ENCODE results near the gene NHLH1. TPM values are rescaled to one million over a fixed set of nuclear protein-coding genes. Genes with fewer than 3 reads are reported as not detected.

Gene NHLH1
- not detected for total RNA-seq
- long read RNA-seq = 0 reads

- intact Hi-C loops (cut with micrococcal nuclease) = no loop called here
Measured at GRCh38 chr1:160366731-160367515, at the start of gene NHLH1. TSS of gene NHLH1 (plus strand) at chr1:160367071. CDS start at chr1:160370732, 3,661 bp downstream.

GRCh38 chr1:160322831-160323230 is 44.0 kb upstream of the NHLH1 start:
- intact Hi-C loops (cut with micrococcal nuclease) = no loop called here
- ATAC-seq = no peak
- no peak for DNase-seq

More at GRCh38 chr1:160366731-160367515, at the start of gene NHLH1:
- no peak for DNase-seq
- ATAC-seq = no peak

- intact Hi-C loops (cut with micrococcal nuclease) = no loop called here
- DNase-seq = no peak
- ATAC-seq = no peak
Measured at GRCh38 chr1:160325252-160325651, 41.6 kb upstream of the NHLH1 start.

- intact Hi-C loops (cut with micrococcal nuclease) = no loop called here
- ATAC-seq (no peak), DNase-seq (no peak)
Measured at GRCh38 chr1:160326418-160326817, 40.5 kb upstream of the NHLH1 start.

- ATAC-seq (no peak), DNase-seq (no peak)
- intact Hi-C loops (cut with micrococcal nuclease) = no loop called here
Measured at GRCh38 chr1:160328184-160328583, 38.7 kb upstream of the NHLH1 start.

GRCh38 chr1:160330119-160330518 is 36.8 kb upstream of the NHLH1 start:
- intact Hi-C loops (cut with micrococcal nuclease) = no loop called here
- no peak for DNase-seq
- no peak for ATAC-seq

- ATAC-seq (no peak), DNase-seq (no peak)
- intact Hi-C loops (cut with micrococcal nuclease) = no loop called here
Measured at GRCh38 chr1:160332516-160332915, 34.4 kb upstream of the NHLH1 start.

GRCh38 chr1:160338580-160338979 is 28.3 kb upstream of the NHLH1 start:
- DNase-seq (no peak), ATAC-seq (no peak)
- intact Hi-C loops (cut with micrococcal nuclease) = no loop called here

- ATAC-seq (no peak), DNase-seq (no peak)
- intact Hi-C loops (cut with micrococcal nuclease) = no loop called here
Measured at GRCh38 chr1:160340146-160340545, 26.7 kb upstream of the NHLH1 start.

- DNase-seq = no peak
- no peak for ATAC-seq
- intact Hi-C loops (cut with micrococcal nuclease) = no loop called here
Measured at GRCh38 chr1:160340866-160341265, 26.0 kb upstream of the NHLH1 start.

- peak; percentile 9 for ATAC-seq
- intact Hi-C loops (cut with micrococcal nuclease) = no loop called here
- no peak for DNase-seq
Measured at GRCh38 chr1:160342526-160342925, 24.3 kb upstream of the NHLH1 start.

GRCh38 chr1:160342953-160343869 is 23.7 kb upstream of the NHLH1 start, which contains the start of the genes COPA and NCSTN:
TSS of gene COPA (minus strand) at chr1:160343250. CDS start at chr1:160343170, 80 bp downstream.
TSS of gene NCSTN (plus strand) at chr1:160343383. CDS start at chr1:160343397, 14 bp downstream.
- intact Hi-C loops (cut with micrococcal nuclease) = no loop called here
- peak; percentile 93 for DNase-seq
- peak; percentile 99 for ATAC-seq

- intact Hi-C loops (cut with micrococcal nuclease) = no loop called here
- DNase-seq (no peak), ATAC-seq (no peak)
Measured at GRCh38 chr1:160344241-160344640, 22.6 kb upstream of the NHLH1 start.

- ATAC-seq (no peak), DNase-seq (no peak)
- intact Hi-C loops (cut with micrococcal nuclease) = no loop called here
Measured at GRCh38 chr1:160344936-160345335, 21.9 kb upstream of the NHLH1 start.

GRCh38 chr1:160346463-160346862 is 20.4 kb upstream of the NHLH1 start:
- ATAC-seq = no peak
- DNase-seq = no peak
- intact Hi-C loops (cut with micrococcal nuclease) = no loop called here

GRCh38 chr1:160346958-160347357 is 19.9 kb upstream of the NHLH1 start:
- DNase-seq (no peak), ATAC-seq (no peak)
- intact Hi-C loops (cut with micrococcal nuclease) = no loop called here

GRCh38 chr1:160351629-160352028 is 15.2 kb upstream of the NHLH1 start:
- DNase-seq (peak; percentile 49), ATAC-seq (peak; percentile 88)
- intact Hi-C loops (cut with micrococcal nuclease) = no loop called here

- DNase-seq = no peak
- intact Hi-C loops (cut with micrococcal nuclease) = no loop called here
- no peak for ATAC-seq
Measured at GRCh38 chr1:160352555-160352954, 14.3 kb upstream of the NHLH1 start.

GRCh38 chr1:160353223-160353622 is 13.6 kb upstream of the NHLH1 start:
- ATAC-seq (no peak), DNase-seq (no peak)
- intact Hi-C loops (cut with micrococcal nuclease) = no loop called here

GRCh38 chr1:160354388-160354985 is 12.4 kb upstream of the NHLH1 start:
- ATAC-seq (no peak), DNase-seq (no peak)
- intact Hi-C loops (cut with micrococcal nuclease) = no loop called here
